ENCODE measurements around the gene ZC3H15. TPM values are rescaled to one million over a fixed set of nuclear protein-coding genes. Genes with fewer than 3 reads are reported as not detected.

The ZC3H15 gene
- total and polyA plus RNA-seq, 2 of the 8 experiments (the other 6 are each of a cell fraction or from before 2014, with no cell fraction given), result 32.0 to 80.8 TPM

GRCh38 chr2:186456941-186457340 is 29.1 kb upstream of the ZC3H15 start (continued):
- TF ChIP-seq, protein P1, sequence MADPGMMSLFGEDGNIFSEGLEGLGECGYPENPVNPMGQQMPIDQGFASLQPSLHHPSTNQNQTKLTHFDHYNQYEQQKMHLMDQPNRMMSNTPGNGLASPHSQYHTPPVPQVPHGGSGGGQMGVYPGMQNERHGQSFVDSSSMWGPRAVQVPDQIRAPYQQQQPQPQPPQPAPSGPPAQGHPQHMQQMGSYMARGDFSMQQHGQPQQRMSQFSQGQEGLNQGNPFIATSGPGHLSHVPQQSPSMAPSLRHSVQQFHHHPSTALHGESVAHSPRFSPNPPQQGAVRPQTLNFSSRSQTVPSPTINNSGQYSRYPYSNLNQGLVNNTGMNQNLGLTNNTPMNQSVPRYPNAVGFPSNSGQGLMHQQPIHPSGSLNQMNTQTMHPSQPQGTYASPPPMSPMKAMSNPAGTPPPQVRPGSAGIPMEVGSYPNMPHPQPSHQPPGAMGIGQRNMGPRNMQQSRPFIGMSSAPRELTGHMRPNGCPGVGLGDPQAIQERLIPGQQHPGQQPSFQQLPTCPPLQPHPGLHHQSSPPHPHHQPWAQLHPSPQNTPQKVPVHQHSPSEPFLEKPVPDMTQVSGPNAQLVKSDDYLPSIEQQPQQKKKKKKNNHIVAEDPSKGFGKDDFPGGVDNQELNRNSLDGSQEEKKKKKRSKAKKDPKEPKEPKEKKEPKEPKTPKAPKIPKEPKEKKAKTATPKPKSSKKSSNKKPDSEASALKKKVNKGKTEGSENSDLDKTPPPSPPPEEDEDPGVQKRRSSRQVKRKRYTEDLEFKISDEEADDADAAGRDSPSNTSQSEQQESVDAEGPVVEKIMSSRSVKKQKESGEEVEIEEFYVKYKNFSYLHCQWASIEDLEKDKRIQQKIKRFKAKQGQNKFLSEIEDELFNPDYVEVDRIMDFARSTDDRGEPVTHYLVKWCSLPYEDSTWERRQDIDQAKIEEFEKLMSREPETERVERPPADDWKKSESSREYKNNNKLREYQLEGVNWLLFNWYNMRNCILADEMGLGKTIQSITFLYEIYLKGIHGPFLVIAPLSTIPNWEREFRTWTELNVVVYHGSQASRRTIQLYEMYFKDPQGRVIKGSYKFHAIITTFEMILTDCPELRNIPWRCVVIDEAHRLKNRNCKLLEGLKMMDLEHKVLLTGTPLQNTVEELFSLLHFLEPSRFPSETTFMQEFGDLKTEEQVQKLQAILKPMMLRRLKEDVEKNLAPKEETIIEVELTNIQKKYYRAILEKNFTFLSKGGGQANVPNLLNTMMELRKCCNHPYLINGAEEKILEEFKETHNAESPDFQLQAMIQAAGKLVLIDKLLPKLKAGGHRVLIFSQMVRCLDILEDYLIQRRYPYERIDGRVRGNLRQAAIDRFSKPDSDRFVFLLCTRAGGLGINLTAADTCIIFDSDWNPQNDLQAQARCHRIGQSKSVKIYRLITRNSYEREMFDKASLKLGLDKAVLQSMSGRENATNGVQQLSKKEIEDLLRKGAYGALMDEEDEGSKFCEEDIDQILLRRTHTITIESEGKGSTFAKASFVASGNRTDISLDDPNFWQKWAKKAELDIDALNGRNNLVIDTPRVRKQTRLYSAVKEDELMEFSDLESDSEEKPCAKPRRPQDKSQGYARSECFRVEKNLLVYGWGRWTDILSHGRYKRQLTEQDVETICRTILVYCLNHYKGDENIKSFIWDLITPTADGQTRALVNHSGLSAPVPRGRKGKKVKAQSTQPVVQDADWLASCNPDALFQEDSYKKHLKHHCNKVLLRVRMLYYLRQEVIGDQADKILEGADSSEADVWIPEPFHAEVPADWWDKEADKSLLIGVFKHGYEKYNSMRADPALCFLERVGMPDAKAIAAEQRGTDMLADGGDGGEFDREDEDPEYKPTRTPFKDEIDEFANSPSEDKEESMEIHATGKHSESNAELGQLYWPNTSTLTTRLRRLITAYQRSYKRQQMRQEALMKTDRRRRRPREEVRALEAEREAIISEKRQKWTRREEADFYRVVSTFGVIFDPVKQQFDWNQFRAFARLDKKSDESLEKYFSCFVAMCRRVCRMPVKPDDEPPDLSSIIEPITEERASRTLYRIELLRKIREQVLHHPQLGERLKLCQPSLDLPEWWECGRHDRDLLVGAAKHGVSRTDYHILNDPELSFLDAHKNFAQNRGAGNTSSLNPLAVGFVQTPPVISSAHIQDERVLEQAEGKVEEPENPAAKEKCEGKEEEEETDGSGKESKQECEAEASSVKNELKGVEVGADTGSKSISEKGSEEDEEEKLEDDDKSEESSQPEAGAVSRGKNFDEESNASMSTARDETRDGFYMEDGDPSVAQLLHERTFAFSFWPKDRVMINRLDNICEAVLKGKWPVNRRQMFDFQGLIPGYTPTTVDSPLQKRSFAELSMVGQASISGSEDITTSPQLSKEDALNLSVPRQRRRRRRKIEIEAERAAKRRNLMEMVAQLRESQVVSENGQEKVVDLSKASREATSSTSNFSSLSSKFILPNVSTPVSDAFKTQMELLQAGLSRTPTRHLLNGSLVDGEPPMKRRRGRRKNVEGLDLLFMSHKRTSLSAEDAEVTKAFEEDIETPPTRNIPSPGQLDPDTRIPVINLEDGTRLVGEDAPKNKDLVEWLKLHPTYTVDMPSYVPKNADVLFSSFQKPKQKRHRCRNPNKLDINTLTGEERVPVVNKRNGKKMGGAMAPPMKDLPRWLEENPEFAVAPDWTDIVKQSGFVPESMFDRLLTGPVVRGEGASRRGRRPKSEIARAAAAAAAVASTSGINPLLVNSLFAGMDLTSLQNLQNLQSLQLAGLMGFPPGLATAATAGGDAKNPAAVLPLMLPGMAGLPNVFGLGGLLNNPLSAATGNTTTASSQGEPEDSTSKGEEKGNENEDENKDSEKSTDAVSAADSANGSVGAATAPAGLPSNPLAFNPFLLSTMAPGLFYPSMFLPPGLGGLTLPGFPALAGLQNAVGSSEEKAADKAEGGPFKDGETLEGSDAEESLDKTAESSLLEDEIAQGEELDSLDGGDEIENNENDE (IDR thresholded peaks at IDR 0.05; ENCODE audit: insufficient replicate concordance, low read length), result no peak
- no peak for TF ChIP-seq SIN3A (conservative IDR thresholded peaks at IDR 0.05 in 1 of 2, IDR thresholded peaks at IDR 0.05 in 1 of 2; ENCODE audit: low read depth in 1 of 2, low read length in 2 of 2)
- TF ChIP-seq TBP (IDR thresholded peaks at IDR 0.05; ENCODE audit: low read depth, low read length), result no peak
- no peak for TF ChIP-seq TCF12 (IDR thresholded peaks at IDR 0.05; ENCODE audit: low read depth, low read length)
- no peak for TF ChIP-seq CHD1 (IDR thresholded peaks at IDR 0.05; ENCODE audit: low read depth, low read length)
- no peak for TF ChIP-seq MAX (IDR thresholded peaks at IDR 0.05)
- no peak for TF ChIP-seq RAD21 (IDR thresholded peaks at IDR 0.05 in 1 of 2, conservative IDR thresholded peaks at IDR 0.05 in 1 of 2; ENCODE audit: low read depth in 2 of 2, low read length in 2 of 2)
- no peak for TF ChIP-seq SIRT6 (IDR thresholded peaks at IDR 0.05; ENCODE audit: low read length)

Data from H1 (cell line).